T-cell (primary cell): ENCODE results near the gene EPN2. TPM values are rescaled to one million over a fixed set of nuclear protein-coding genes. Genes with fewer than 3 reads are reported as not detected.

ENCODE experiments used
- ATAC-seq, 4 experiments: fragments of 200-7000 bp in 3 of 4; fragments of 150-1000 bp in 1 of 4; cut with Tn5 transposase; replicated peaks in 1 of 4; 1 replicate in 3 of 4; 2 replicates in 1 of 4; pipeline ENCODE4 v1.10.0; 2021; ENCODE audit warnings: moderate library complexity in 3 of 4, mild to moderate bottlenecking in 2 of 4, moderate number of reproducible peaks in 1 of 4
- CTCF ChIA-PET, 2 donors: fragments of 300-600 bp; sonication (Branson Sonifier 250); formaldehyde crosslinking; loops; one replicate each; lab custom pipeline; 2022; ENCODE audit warnings: antibody characterized with exemption in 2 of 2; lab: Charles Lee
- POLR2A ChIA-PET, 2 donors: fragments of 300-600 bp; sonication (Branson Sonifier 250); formaldehyde crosslinking; loops; one replicate each; lab custom pipeline; 2022; ENCODE audit warnings: antibody characterized with exemption in 2 of 2; lab: Charles Lee
- DNase-seq, 35 experiments: peaks; one replicate each; pipeline versions ENCODE4 v3.0.0 to v3.0.0-alpha.2; 2013 to 2023
- H3K27ac ChIP-seq: one replicate; pipeline ENCODE4 v1.5.1; 2013; ENCODE audit warnings: low read length
- H3K27me3 ChIP-seq, 2 experiments: replicated peaks in 1 of 2; 1 replicate in 1 of 2; 2 replicates in 1 of 2; pipeline versions ENCODE4 v1.6.1 to v1.7.0; 2013; ENCODE audit warnings: low read length in 1 of 2, mixed read lengths in 1 of 2; ENCODE audit not compliant: control insufficient read depth in 2 of 2, insufficient read depth in 2 of 2; ENCODE audit errors: extremely low read depth in 1 of 2
- H3K36me3 ChIP-seq, 2 donors: 1 replicate in 1 of 2; 2 replicates in 1 of 2; pipeline versions ENCODE4 v1.6.1 to v1.7.0; 2013; ENCODE audit warnings: low read length in 1 of 2; ENCODE audit not compliant: control insufficient read depth in 2 of 2, insufficient read depth in 1 of 2; ENCODE audit errors: extremely low read depth in 1 of 2
- H3K4me1 ChIP-seq, 2 experiments: 1 replicate in 1 of 2; 2 replicates in 1 of 2; pipeline versions ENCODE4 v1.6.1 to v1.7.0; 2013; ENCODE audit warnings: low read length in 2 of 2, mixed read lengths in 1 of 2; ENCODE audit not compliant: insufficient read depth in 2 of 2, control insufficient read depth in 1 of 2; ENCODE audit errors: extremely low read depth in 1 of 2
- H3K4me3 ChIP-seq, 2 donors: 1 replicate in 1 of 2; 2 replicates in 1 of 2; pipeline versions ENCODE4 v1.5.1 to v1.7.0; 2013; ENCODE audit warnings: mild to moderate bottlenecking in 2 of 2, low read length in 1 of 2, moderate library complexity in 1 of 2; ENCODE audit not compliant: control insufficient read depth in 1 of 2; ENCODE audit errors: extremely low read depth in 1 of 2
- H3K9me3 ChIP-seq: 2 replicates; pipeline ENCODE4 v1.7.0; 2013
- H3K27ac Mint-ChIP-seq, 2 donors: one replicate each; pipeline ENCODE4 v1.8.0; 2020 to 2021; ENCODE audit warnings: mild to moderate bottlenecking in 2 of 2, mixed read lengths in 2 of 2
- H3K27me3 Mint-ChIP-seq, 2 donors: one replicate each; pipeline ENCODE4 v1.8.0; 2021 to 2022; ENCODE audit warnings: mixed read lengths in 2 of 2
- H3K36me3 Mint-ChIP-seq: one replicate; pipeline ENCODE4 v1.8.0; 2021; ENCODE audit warnings: mixed read lengths
- H3K4me1 Mint-ChIP-seq, 3 donors: one replicate each; pipeline ENCODE4 v1.8.0; 2020 to 2022; ENCODE audit warnings: mixed read lengths in 3 of 3, mild to moderate bottlenecking in 1 of 3
- H3K4me3 Mint-ChIP-seq, 3 donors: one replicate each; pipeline ENCODE4 v1.8.0; 2020 to 2022; ENCODE audit warnings: mild to moderate bottlenecking in 3 of 3, mixed read lengths in 3 of 3, moderate library complexity in 3 of 3
- H3K9me3 Mint-ChIP-seq, 3 donors: one replicate each; pipeline ENCODE4 v1.8.0; 2020 to 2022; ENCODE audit warnings: mixed read lengths in 3 of 3
- WGBS: methylation state at CpG from one replicate; pipeline ENCODE4 v1.1.5; 2013; ENCODE audit warnings: missing lambda C conversion rate; ENCODE audit not compliant: insufficient coverage; 5-methylcytosine and 5-hydroxymethylcytosine counted together
- total RNA-seq, 35 experiments: library from RNA in 6 of 35; stranded (reverse) in 6 of 35; fragments of 120-200 nt in 1 of 35; gene quantifications; one replicate each; pipeline versions ENCODE4 v1.2.1 to v1.2.4 and lab custom pipeline; 2013 to 2026

The EPN2 gene
- total RNA-seq, 5 donors from 2014 or later (not counting 1 experiment from before 2014, with no cell fraction given), result 5.5 to 9.8 (median 8.4) TPM

GRCh38 chr17:19343256-19343630 lies 106.1 kb downstream of the EPN2 start:
- no peak for ATAC-seq
- H3K27me3 Mint-ChIP-seq, result peaks cover 16 to 22% of the 10 kb centered on the region in 2 donors
- no peaks in the 10 kb centered on the region for H3K4me1 Mint-ChIP-seq
- no peaks in the 10 kb centered on the region for H3K9me3 Mint-ChIP-seq
- DNase-seq, result no peak
- H3K27ac Mint-ChIP-seq, result no peak overlapping the region
- no peaks in the 10 kb centered on the region for H3K36me3 Mint-ChIP-seq
- Histone ChIP-seq H3K4me3 (no peak overlapping the region), H3K9me3 (no peaks in the 10 kb centered on the region), H3K4me1 (no peaks in the 10 kb centered on the region), H3K27ac (no peak overlapping the region), H3K27me3 (peaks cover 0 to 27% of the 10 kb centered on the region in 2 experiments), H3K36me3 (no peaks in the 10 kb centered on the region)
- ChIA-PET POLR2A (no interaction called here), CTCF (no interaction called here)
- no peak overlapping the region for H3K4me3 Mint-ChIP-seq
- WGBS, result 84% methylated on average over 7 of the region's 7 CpGs

- WGBS, result 90% methylated on average over 12 of the region's 13 CpGs
- Mint-ChIP-seq H3K9me3 (no peaks in the 10 kb centered on the region), H3K4me3 (no peak overlapping the region), H3K36me3 (no peaks in the 10 kb centered on the region), H3K4me1 (no peaks in the 10 kb centered on the region), H3K27me3 (peaks cover 16 to 22% of the 10 kb centered on the region in 2 donors), H3K27ac (no peak overlapping the region)
- Histone ChIP-seq H3K27me3 (peaks cover 0 to 23% of the 10 kb centered on the region in 2 experiments), H3K27ac (no peak overlapping the region), H3K9me3 (no peaks in the 10 kb centered on the region), H3K4me3 (no peak overlapping the region), H3K36me3 (no peaks in the 10 kb centered on the region), H3K4me1 (no peaks in the 10 kb centered on the region)
- POLR2A ChIA-PET, result no interaction called here
- CTCF ChIA-PET, result interaction anchor here in 1 of 2 donors (0.6 kb wide), 1 partner anchor 102 kb away, joined by 4 read pairs; no protein-coding TSS in a partner anchor
- DNase-seq (peak in 1 of 35 experiments; percentile 14), ATAC-seq (no peak)
Observed at GRCh38 chr17:19343671-19344151, 106.5 kb downstream of the EPN2 start.

GRCh38 chr17:19344311-19345066 lies 107.3 kb downstream of the EPN2 start:
- WGBS, result 90% methylated on average over 34 of the region's 40 CpGs
- no peaks in the 10 kb centered on the region for H3K4me1 Mint-ChIP-seq
- H3K27me3 Mint-ChIP-seq, result peaks cover 16 to 18% of the 10 kb centered on the region in 2 donors

GRCh38 chr17:19345067-19345460 lies 107.9 kb downstream of the EPN2 start:
- no peaks in the 10 kb centered on the region for H3K9me3 ChIP-seq
- no peaks in the 10 kb centered on the region for H3K36me3 ChIP-seq
- Mint-ChIP-seq H3K36me3 (no peaks in the 10 kb centered on the region), H3K27ac (no peak overlapping the region), H3K4me3 (no peak overlapping the region), H3K9me3 (no peaks in the 10 kb centered on the region), H3K4me1 (no peaks in the 10 kb centered on the region), H3K27me3 (peaks cover 16% of the 10 kb centered on the region in 2 donors)
- ChIA-PET POLR2A (no interaction called here), CTCF (no interaction called here)
- H3K27me3 ChIP-seq, result peaks cover 0 to 23% of the 10 kb centered on the region in 2 experiments
- DNase-seq (peak in 1 of 35 experiments; percentile 10), ATAC-seq (no peak)
- H3K4me3 ChIP-seq, result no peak overlapping the region
- H3K4me1 ChIP-seq, result no peaks in the 10 kb centered on the region
- H3K27ac ChIP-seq, result no peak overlapping the region
- WGBS, result 83% methylated on average over 6 of the region's 7 CpGs

More at GRCh38 chr17:19344311-19345066, 107.3 kb downstream of the EPN2 start:
- Mint-ChIP-seq H3K4me3 (no peak overlapping the region), H3K9me3 (no peaks in the 10 kb centered on the region), H3K36me3 (no peaks in the 10 kb centered on the region), H3K27ac (no peak overlapping the region)
- ChIA-PET POLR2A (no interaction called here), CTCF (no interaction called here)
- no peak overlapping the region for H3K27ac ChIP-seq
- ATAC-seq, result no peak
- H3K9me3 ChIP-seq, result no peaks in the 10 kb centered on the region
- peak in 1 of 35 experiments; percentile 15 for DNase-seq
- no peak overlapping the region for H3K4me3 ChIP-seq
- H3K27me3 ChIP-seq, result peaks cover 0 to 23% of the 10 kb centered on the region in 2 experiments
- no peaks in the 10 kb centered on the region for H3K36me3 ChIP-seq
- no peaks in the 10 kb centered on the region for H3K4me1 ChIP-seq

GRCh38 chr17:19345486-19346350 lies 108.6 kb downstream of the EPN2 start:
- H3K4me3 ChIP-seq, result no peak overlapping the region
- no peaks in the 10 kb centered on the region for H3K36me3 ChIP-seq
- no peaks in the 10 kb centered on the region for H3K4me1 Mint-ChIP-seq
- WGBS, result 81% methylated on average over 9 of the region's 13 CpGs
- ChIA-PET POLR2A (no interaction called here), CTCF (no interaction called here)
- H3K27me3 ChIP-seq, result peaks cover 0 to 23% of the 10 kb centered on the region in 2 experiments
- ATAC-seq (no peak), DNase-seq (peak in 1 of 35 experiments; percentile 2)
- no peaks in the 10 kb centered on the region for H3K9me3 Mint-ChIP-seq
- no peak overlapping the region for H3K4me3 Mint-ChIP-seq
- no peaks in the 10 kb centered on the region for H3K4me1 ChIP-seq
- H3K27ac Mint-ChIP-seq, result no peak overlapping the region
- H3K36me3 Mint-ChIP-seq, result no peaks in the 10 kb centered on the region
- H3K27me3 Mint-ChIP-seq, result peaks cover 15 to 16% of the 10 kb centered on the region in 2 donors
- no peaks in the 10 kb centered on the region for H3K9me3 ChIP-seq
- no peak overlapping the region for H3K27ac ChIP-seq
